Endothelial cell of umbilical vein (primary cell): ENCODE measurements around the gene ACAD8. TPM values are rescaled to one million over a fixed set of nuclear protein-coding genes. Genes with fewer than 3 reads are reported as not detected.

Experiments
- BruUV-seq: library from RNA; stranded (reverse); fragments of 400-500 nt; replicated peaks from 2 replicates; lab custom pipeline; 2021; lab: Mats Ljungman, UMichigan
- CTCF ChIA-PET: fragments of 300-600, 350-600 bp; sonication (Branson Sonifier 250); formaldehyde crosslinking; loops from one replicate; lab custom pipeline; 2021; ENCODE audit warnings: antibody characterized with exemption, inconsistent platforms; lab: Charles Lee
- POLR2A ChIA-PET: fragments of 300-600, 350-600 bp; sonication (Branson Sonifier 250); formaldehyde crosslinking; loops from one replicate; lab custom pipeline; 2021; ENCODE audit warnings: antibody characterized with exemption, inconsistent platforms; lab: Charles Lee
- DNase-seq: peaks from one replicate; pipeline ENCODE4 v3.0.0-alpha.2; 2011; ENCODE audit warnings: low read depth, low spot score
- FAIRE-seq: peaks from 2 replicates; lab custom pipeline; 2011; peaks lifted over from hg19 to GRCh38; lab: Jason Lieb, UNC
- H2AFZ ChIP-seq: 2 replicates; pipeline ENCODE4 v1.6.0; 2012; ENCODE audit warnings: low read depth, low read length, control low read depth, inconsistent platforms
- H3K27ac ChIP-seq: 2 replicates; pipeline ENCODE4 v1.5.1; 2011; ENCODE audit warnings: low read depth, mild to moderate bottlenecking, control low read depth, low read length, moderate library complexity; ENCODE audit not compliant: insufficient read depth
- H3K27me3 ChIP-seq, 2 experiments: 2 replicates each; pipeline versions ENCODE4 v1.6.0 to v1.6.1; 2011; ENCODE audit warnings: low read length in 2 of 2, mixed read lengths in 1 of 2; ENCODE audit not compliant: control insufficient read depth in 2 of 2, insufficient read depth in 2 of 2
- H3K36me3 ChIP-seq, 2 experiments: 2 replicates in 1 of 2; 3 replicates in 1 of 2; pipeline ENCODE4 v1.5.1; 2011; ENCODE audit warnings: low read length in 2 of 2, mild to moderate bottlenecking in 1 of 2, moderate library complexity in 1 of 2; ENCODE audit not compliant: control insufficient read depth in 2 of 2, insufficient read depth in 2 of 2; ENCODE audit errors: extremely low read depth in 1 of 2
- H3K4me1 ChIP-seq: 3 replicates; pipeline ENCODE4 v1.5.1; 2011; ENCODE audit warnings: mild to moderate bottlenecking, low read length; ENCODE audit not compliant: control insufficient read depth, insufficient read depth; ENCODE audit errors: extremely low read depth
- H3K4me2 ChIP-seq: 2 replicates; pipeline ENCODE4 v1.6.1; 2011; ENCODE audit warnings: low read length, control low read depth, mixed read lengths; ENCODE audit not compliant: insufficient read depth
- H3K4me3 ChIP-seq, 3 experiments: fragments of 200-600 bp in 1 of 3; sonication (generic), shearing (Covaris generic) in 1 of 3; replicated peaks in 1 of 3; 2 replicates each; pipeline ENCODE4 v1.5.1; 2011 to 2016; ENCODE audit warnings: control low read depth in 3 of 3, low read length in 3 of 3, mild to moderate bottlenecking in 2 of 3, inconsistent platforms in 1 of 3, low read depth in 1 of 3, moderate library complexity in 1 of 3; ENCODE audit not compliant: insufficient read depth in 1 of 3
- H3K79me2 ChIP-seq: 2 replicates; pipeline ENCODE4 v1.6.0; 2012; ENCODE audit warnings: low read length, inconsistent platforms; ENCODE audit not compliant: control insufficient read depth, insufficient read depth
- H3K9ac ChIP-seq: replicated peaks from 2 replicates; pipeline ENCODE3; 2011; ENCODE audit warnings: low read length, control low read depth; ENCODE audit not compliant: insufficient read depth; ENCODE audit errors: extremely low read depth
- H3K9me1 ChIP-seq: replicated peaks from 3 replicates; pipeline ENCODE4 v1.6.0; 2011; ENCODE audit warnings: mild to moderate bottlenecking, low read length; ENCODE audit not compliant: control insufficient read depth, insufficient read depth; ENCODE audit errors: extremely low read depth
- H3K9me3 ChIP-seq: replicated peaks from 2 replicates; pipeline ENCODE4 v1.5.1; 2012; ENCODE audit warnings: low read length, inconsistent platforms; ENCODE audit not compliant: control insufficient read depth, insufficient read depth
- H4K20me1 ChIP-seq: replicated peaks from 2 replicates; pipeline ENCODE3; 2011; ENCODE audit warnings: mild to moderate bottlenecking, low read length; ENCODE audit not compliant: control insufficient read depth, insufficient read depth; ENCODE audit errors: extremely low read depth
- CTCF ChIP-seq, 2 donors: IDR thresholded peaks; 1 replicate in 1 of 2; 2 replicates in 1 of 2; pipeline ENCODE4 v1.5.1; 2011; ENCODE audit warnings: low read length in 2 of 2, mild to moderate bottlenecking in 2 of 2, moderate library complexity in 2 of 2, control low read depth in 1 of 2, inconsistent platforms in 1 of 2, low read depth in 1 of 2; ENCODE audit not compliant: insufficient read depth in 1 of 2; ENCODE audit errors: extremely low read depth in 1 of 2
- EZH2 ChIP-seq: IDR thresholded peaks from 2 replicates; pipeline ENCODE4 v1.6.1; 2012; ENCODE audit warnings: borderline replicate concordance, low read depth, mild to moderate bottlenecking, moderate library complexity, low read length, inconsistent platforms; ENCODE audit not compliant: severe bottlenecking
- FOS ChIP-seq: IDR thresholded peaks from 2 replicates; pipeline ENCODE4 v1.6.1; 2011; ENCODE audit warnings: mild to moderate bottlenecking, low read length, moderate library complexity, borderline replicate concordance; ENCODE audit not compliant: insufficient read depth
- GATA2 ChIP-seq: IDR thresholded peaks from 2 replicates; pipeline ENCODE4 v1.7.0; 2011; ENCODE audit warnings: low read depth, mild to moderate bottlenecking, moderate library complexity, mixed read lengths, low read length; ENCODE audit not compliant: insufficient read length, insufficient read depth
- JUN ChIP-seq: IDR thresholded peaks from 2 replicates; pipeline ENCODE4 v1.6.1; 2011; ENCODE audit warnings: borderline replicate concordance, low read depth; ENCODE audit not compliant: insufficient read length, insufficient read depth
- MAX ChIP-seq: IDR thresholded peaks from 2 replicates; pipeline ENCODE4 v1.6.1; 2011; ENCODE audit not compliant: insufficient read depth, insufficient read length
- MYC ChIP-seq: IDR thresholded peaks from one replicate; pipeline ENCODE4 v1.6.1; 2011; ENCODE audit warnings: mild to moderate bottlenecking, low read depth, low read length
- POLR2A ChIP-seq: IDR thresholded peaks from 2 replicates; pipeline ENCODE4 v1.6.1; 2012; ENCODE audit warnings: low read depth, mild to moderate bottlenecking, control low read depth, low read length
- POLR2AphosphoS5 ChIP-seq: IDR thresholded peaks from 2 replicates; pipeline ENCODE4 v1.6.1; 2012; ENCODE audit warnings: low read depth, mild to moderate bottlenecking, control low read depth, low read length, moderate library complexity; ENCODE audit not compliant: insufficient read depth
- dilution Hi-C: fragments of 300-500 bp; cut with MboI; formaldehyde crosslinking; loops from one replicate; pipeline ENCODE4 v1.15.0; 2019; ENCODE audit warnings: low sequenced_read_pairs; ENCODE audit not compliant: extremely low pct_ligation_motif_present
- intact Hi-C: fragments of 100-400 bp; cut with micrococcal nuclease; formaldehyde crosslinking; loops from one replicate; pipeline ENCODE4 v1.10.0; 2022
- polyA plus RNA-seq, 4 experiments: library from polyadenylated mRNA; depleted of rRNA in 3 of 4; stranded (reverse) in 3 of 4; unstranded in 1 of 4; fragments of >200 nt; gene quantifications; 2 replicates each; pipeline versions ENCODE4 v1.2.1 to v1.2.3, GENCODE V29; 2011 to 2012; ENCODE audit warnings: missing spikeins in 1 of 4
- total RNA-seq: library from RNA; stranded (reverse); gene quantifications from 2 replicates; pipeline ENCODE4 v1.2.3, GENCODE V29; 2021

Gene ACAD8
- total and polyA plus RNA-seq, 2 donors (not counting 3 experiments of a cell fraction or from before 2014, with no cell fraction given) = 22.9 to 29.0 TPM

- dilution Hi-C loops (no loop called here), intact Hi-C loops (no loop called here)
- BruUV-seq = no TSS peak
- CTCF ChIA-PET = interaction anchor here (1.7 to 2.0 kb wide), 2 partner anchors 9 kb away, joined by 5 to 8 read pairs; no protein-coding TSS in a partner anchor
- no peaks in the 10 kb centered on the region for H3K9me1 ChIP-seq
- H3K27me3 ChIP-seq = no peaks in the 10 kb centered on the region
- no peaks in the 10 kb centered on the region for H3K79me2 ChIP-seq
- POLR2A ChIA-PET = no interaction called here
- H3K4me3 ChIP-seq = no peak overlapping the region
- H3K27ac ChIP-seq = no peak overlapping the region
- no peak for TF ChIP-seq POLR2A
- TF ChIP-seq CTCF (IDR thresholded peaks at IDR 0.05; ENCODE audit: extremely low read depth in 1 of 2, insufficient read depth in 1 of 2, low read depth in 1 of 2, low read length in 2 of 2) = no peak
- TF ChIP-seq EZH2 = no peak
- TF ChIP-seq FOS = no peak
- TF ChIP-seq GATA2 = no peak
- no peak for TF ChIP-seq JUN
- TF ChIP-seq MAX = no peak
- no peak for TF ChIP-seq MYC
- no peak for TF ChIP-seq POLR2AphosphoS5
- H3K36me3 ChIP-seq = peaks cover 6 to 17% of the 10 kb centered on the region in 2 experiments
- no peak overlapping the region for H3K9ac ChIP-seq
- H3K9me3 ChIP-seq = no peaks in the 10 kb centered on the region
- no peak overlapping the region for H3K4me2 ChIP-seq
- no peak overlapping the region for H2AFZ ChIP-seq
- no peak for DNase-seq
- no peaks in the 10 kb centered on the region for H4K20me1 ChIP-seq
- no peaks in the 10 kb centered on the region for H3K4me1 ChIP-seq
- no peak for FAIRE-seq
Observed at GRCh38 chr11:134260503-134260902, 7.1 kb downstream of the ACAD8 start.
